ENCODE data around the gene AKAP17A. TPM values are rescaled to one million over a fixed set of nuclear protein-coding genes. Genes with fewer than 3 reads are reported as not detected.

The AKAP17A gene
- total and polyA plus RNA-seq, 8 donors: 20.5 to 106 (median 28.1) TPM

DNA sequence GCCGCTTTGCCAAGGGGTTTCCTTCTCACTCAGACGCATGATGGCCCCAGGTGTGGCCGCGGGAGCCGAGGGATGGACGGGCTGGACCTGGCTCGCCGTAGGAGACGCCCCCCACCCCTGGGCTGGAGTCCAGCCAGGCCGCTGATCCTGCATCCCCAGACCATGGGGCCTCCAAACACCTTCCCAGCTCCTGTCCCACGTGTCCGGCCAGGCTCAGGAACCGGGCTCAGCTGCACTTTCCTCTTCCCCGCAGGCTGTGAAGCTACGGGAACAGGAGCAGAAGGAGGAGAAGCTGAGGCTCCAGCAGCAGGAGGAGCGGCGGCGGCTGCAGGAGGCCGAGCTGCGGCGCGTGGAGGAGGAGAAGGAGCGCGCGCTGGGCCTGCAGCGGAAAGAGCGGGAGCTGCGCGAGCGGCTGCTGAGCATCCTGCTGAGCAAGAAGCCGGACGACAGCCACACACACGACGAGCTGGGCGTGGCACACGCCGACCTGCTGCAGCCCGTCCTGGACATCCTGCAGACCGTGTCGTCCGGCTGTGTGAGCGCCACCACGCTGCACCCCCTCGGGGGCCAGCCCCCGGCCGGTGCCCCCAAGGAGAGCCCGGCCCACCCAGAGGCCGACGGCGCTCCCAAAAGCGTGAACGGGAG, 9.1 kb downstream of the AKAP17A start:
- TF ChIP-seq, protein P1, sequence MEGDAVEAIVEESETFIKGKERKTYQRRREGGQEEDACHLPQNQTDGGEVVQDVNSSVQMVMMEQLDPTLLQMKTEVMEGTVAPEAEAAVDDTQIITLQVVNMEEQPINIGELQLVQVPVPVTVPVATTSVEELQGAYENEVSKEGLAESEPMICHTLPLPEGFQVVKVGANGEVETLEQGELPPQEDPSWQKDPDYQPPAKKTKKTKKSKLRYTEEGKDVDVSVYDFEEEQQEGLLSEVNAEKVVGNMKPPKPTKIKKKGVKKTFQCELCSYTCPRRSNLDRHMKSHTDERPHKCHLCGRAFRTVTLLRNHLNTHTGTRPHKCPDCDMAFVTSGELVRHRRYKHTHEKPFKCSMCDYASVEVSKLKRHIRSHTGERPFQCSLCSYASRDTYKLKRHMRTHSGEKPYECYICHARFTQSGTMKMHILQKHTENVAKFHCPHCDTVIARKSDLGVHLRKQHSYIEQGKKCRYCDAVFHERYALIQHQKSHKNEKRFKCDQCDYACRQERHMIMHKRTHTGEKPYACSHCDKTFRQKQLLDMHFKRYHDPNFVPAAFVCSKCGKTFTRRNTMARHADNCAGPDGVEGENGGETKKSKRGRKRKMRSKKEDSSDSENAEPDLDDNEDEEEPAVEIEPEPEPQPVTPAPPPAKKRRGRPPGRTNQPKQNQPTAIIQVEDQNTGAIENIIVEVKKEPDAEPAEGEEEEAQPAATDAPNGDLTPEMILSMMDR (IDR thresholded peaks at IDR 0.05): no peak
- peak in 2 of 6 donors; percentile 57 to 80 for DNase-seq
- WGBS, 2 donors: 97% methylated on average over 43 to 52 of the region's 52 CpGs
- H3K27me3 ChIP-seq: no peaks in the 10 kb centered on the region
- H3K27ac ChIP-seq: no peak overlapping the region
- H3K4me3 ChIP-seq: no peak overlapping the region
- H3K36me3 ChIP-seq: peaks cover 21 to 69% (median 52%) of the 10 kb centered on the region in 3 donors
- ATAC-seq: no peak
- intact Hi-C loops (cut with DNase I): no loop called here
- no peaks in the 10 kb centered on the region for H3K4me1 ChIP-seq
- no peaks in the 10 kb centered on the region for H3K9me3 ChIP-seq
- no peak for FAIRE-seq

DNA sequence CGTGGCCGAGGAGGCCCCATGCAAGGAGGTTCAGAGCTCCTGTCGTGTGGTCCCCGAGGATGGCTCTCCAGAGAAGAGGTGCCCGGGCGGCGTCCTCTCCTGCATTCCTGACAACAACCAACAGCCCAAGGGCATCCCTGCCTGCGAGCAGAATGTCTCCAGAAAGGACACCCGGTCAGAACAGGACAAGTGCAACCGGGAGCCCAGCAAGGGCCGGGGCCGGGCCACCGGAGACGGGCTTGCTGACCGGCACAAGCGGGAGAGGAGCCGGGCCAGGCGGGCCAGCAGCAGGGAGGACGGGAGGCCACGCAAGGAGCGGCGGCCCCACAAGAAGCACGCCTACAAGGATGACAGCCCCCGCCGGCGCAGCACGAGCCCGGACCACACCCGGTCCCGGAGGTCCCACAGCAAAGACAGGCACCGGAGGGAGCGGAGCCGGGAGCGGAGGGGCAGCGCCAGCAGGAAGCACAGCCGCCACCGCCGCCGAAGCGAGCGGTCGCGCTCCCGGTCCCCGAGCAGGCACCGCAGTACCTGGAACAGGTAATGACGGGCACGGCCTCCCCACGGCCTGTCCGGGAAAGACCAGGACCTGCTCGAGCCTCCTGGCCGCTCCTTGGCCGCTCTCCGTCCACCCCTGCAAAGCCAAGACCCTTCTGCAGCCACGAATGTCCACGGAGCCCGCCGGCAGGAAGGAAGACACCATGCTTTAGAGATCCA, 9.8 kb downstream of the AKAP17A start:
- Histone ChIP-seq H3K4me1 (no peaks in the 10 kb centered on the region), H3K27me3 (no peaks in the 10 kb centered on the region), H3K36me3 (peaks cover 18 to 62% (median 48%) of the 10 kb centered on the region in 3 donors), H3K9me3 (no peaks in the 10 kb centered on the region), H3K4me3 (no peak overlapping the region), H3K27ac (no peak overlapping the region)
- intact Hi-C loops (cut with DNase I): no loop called here
- TF ChIP-seq, protein P1 (IDR thresholded peaks at IDR 0.05): no peak
- DNase-seq: peak in 2 of 6 donors; percentile 53 to 80
- 98% methylated on average over 47 to 58 of the region's 58 CpGs for WGBS, 2 donors
- FAIRE-seq: no peak
- ATAC-seq: no peak

DNA sequence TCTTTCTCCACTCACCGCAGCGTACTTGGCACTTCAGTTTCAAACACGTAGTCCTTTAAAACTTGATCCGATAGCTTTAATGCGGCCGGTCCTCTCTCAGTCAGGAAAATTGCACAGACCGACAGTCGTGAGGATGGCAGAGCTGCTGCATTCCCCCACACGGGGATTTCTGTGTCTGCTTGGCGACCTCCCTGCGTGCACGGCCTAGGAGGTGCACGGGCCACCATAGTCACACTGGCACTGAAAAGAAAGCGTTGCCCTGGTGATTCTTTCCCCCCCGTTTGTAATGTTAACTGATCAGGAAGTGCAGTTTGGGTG, 10.3 kb downstream of the AKAP17A start:
- no peak for FAIRE-seq
- DNase-seq: peak in 1 of 6 donors; percentile 19
- Histone ChIP-seq H3K27me3 (no peaks in the 10 kb centered on the region), H3K36me3 (peaks cover 18 to 62% (median 48%) of the 10 kb centered on the region in 3 donors), H3K4me1 (no peaks in the 10 kb centered on the region), H3K27ac (no peak overlapping the region), H3K4me3 (no peak overlapping the region), H3K9me3 (no peaks in the 10 kb centered on the region)
- no peak for ATAC-seq
- TF ChIP-seq, protein P1 (IDR thresholded peaks at IDR 0.05): no peak
- intact Hi-C loops (cut with DNase I): no loop called here
- 90 to 92% methylated on average over 15 of the region's 15 CpGs for WGBS, 2 donors

DNA sequence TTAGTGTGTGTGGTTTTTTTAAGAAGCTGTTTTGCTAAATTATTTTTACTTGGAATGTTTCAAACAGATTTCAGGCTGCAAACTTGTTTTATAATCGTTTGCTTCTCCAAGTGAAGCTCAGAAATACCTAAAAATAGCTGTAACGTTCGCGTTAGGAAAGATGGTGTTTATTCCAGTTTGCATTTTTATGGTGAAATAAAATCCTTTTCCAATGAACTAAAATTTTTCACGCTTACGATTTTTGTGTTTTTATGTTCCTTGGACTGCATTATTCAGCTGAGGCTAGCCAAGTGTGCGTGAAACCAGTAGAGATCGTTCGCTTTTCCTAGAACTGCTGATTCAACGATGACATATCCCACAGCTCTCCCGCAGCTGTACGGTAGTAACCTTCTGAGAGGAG, 10.9 kb downstream of the AKAP17A start:
- DNase-seq: no peak
- intact Hi-C loops (cut with DNase I): no loop called here
- no peak for FAIRE-seq

More for the DNA sequence above, 10.9 kb downstream of the AKAP17A start:
- H3K36me3 ChIP-seq: peaks cover 18 to 61% (median 43%) of the 10 kb centered on the region in 3 donors
- H3K4me1 ChIP-seq: no peaks in the 10 kb centered on the region
- TF ChIP-seq, protein P1 (IDR thresholded peaks at IDR 0.05): no peak
- H3K4me3 ChIP-seq: no peak overlapping the region
- no peaks in the 10 kb centered on the region for H3K27me3 ChIP-seq
- no peaks in the 10 kb centered on the region for H3K9me3 ChIP-seq
- H3K27ac ChIP-seq: no peak overlapping the region
- 97 to 98% methylated on average over 12 of the region's 12 CpGs for WGBS, 2 donors
- no peak for ATAC-seq

All from pancreas (tissue), 10 donors.